Panc1 (cell line): Measurements from ENCODE around the gene SSBP4. TPM values are rescaled to one million over a fixed set of nuclear protein-coding genes. Genes with fewer than 3 reads are reported as not detected.

Experiments
- ATAC-seq: fragments of 200-7000 bp; cut with Tn5 transposase; 2 replicates; pipeline ENCODE4 v1.9.1; 2020; ENCODE audit warnings: mild to moderate bottlenecking, moderate library complexity
- BruUV-seq: library from RNA; stranded (reverse); fragments of 400-500 nt; replicated peaks from 2 replicates; lab custom pipeline; 2021; lab: Mats Ljungman, UMichigan
- CTCF ChIA-PET: fragments of 300-600 bp; sonication (Branson Sonifier 250); formaldehyde crosslinking; loops from one replicate; lab custom pipeline; 2022; ENCODE audit warnings: antibody characterized with exemption; lab: Charles Lee
- POLR2A ChIA-PET: fragments of 300-600 bp; sonication (Branson Sonifier 250); formaldehyde crosslinking; loops from one replicate; lab custom pipeline; 2022; ENCODE audit warnings: antibody characterized with exemption; lab: Charles Lee
- DNase-seq: peaks from one replicate; pipeline ENCODE4 v3.0.0-alpha.2; 2010; ENCODE audit warnings: low read depth, low spot score
- H3K27ac ChIP-seq: 2 replicates; pipeline ENCODE4 v1.5.1; 2011; ENCODE audit warnings: mild to moderate bottlenecking, low read length, inconsistent platforms
- H3K27me3 ChIP-seq: fragments of 200-500 bp; sonication (Bioruptor generic); 2 replicates; pipeline ENCODE4 v1.6.0; 2014; ENCODE audit warnings: low read length, inconsistent platforms; ENCODE audit not compliant: control insufficient read depth, insufficient read depth
- H3K36me3 ChIP-seq: fragments of 200-500 bp; sonication (Bioruptor generic); 2 replicates; pipeline ENCODE4 v1.5.1; 2014; ENCODE audit warnings: inconsistent platforms, mild to moderate bottlenecking, low read length, moderate library complexity; ENCODE audit not compliant: control insufficient read depth, insufficient read depth
- H3K4me1 ChIP-seq: 2 replicates; pipeline ENCODE4 v1.5.1; 2011; ENCODE audit warnings: inconsistent platforms, mild to moderate bottlenecking, low read length, moderate library complexity; ENCODE audit not compliant: control insufficient read depth, insufficient read depth
- H3K4me3 ChIP-seq, 2 experiments: 2 replicates each; pipeline ENCODE4 v1.5.1; 2011 to 2012; ENCODE audit warnings: low read depth in 2 of 2, low read length in 2 of 2, mild to moderate bottlenecking in 2 of 2, inconsistent platforms in 1 of 2, moderate library complexity in 1 of 2
- H3K9me3 ChIP-seq: fragments of 200-500 bp; sonication (Bioruptor generic); 2 replicates; pipeline ENCODE4 v1.5.1; 2014; ENCODE audit warnings: low read depth, mild to moderate bottlenecking, inconsistent platforms, low read length, moderate library complexity; ENCODE audit not compliant: control insufficient read depth, insufficient read depth
- POLR2AphosphoS5 ChIP-seq: IDR thresholded peaks from 2 replicates; pipeline ENCODE4 v1.6.1; 2012; ENCODE audit warnings: mild to moderate bottlenecking, low read depth, low read length, moderate library complexity
- SIN3A ChIP-seq: IDR thresholded peaks from 2 replicates; pipeline ENCODE4 v1.6.1; 2012; ENCODE audit warnings: low read depth, mild to moderate bottlenecking, low read length, moderate library complexity, borderline replicate concordance; ENCODE audit not compliant: insufficient read depth
- TCF7L2 ChIP-seq: IDR thresholded peaks from 2 replicates; pipeline ENCODE4 v1.6.1; 2011; ENCODE audit warnings: mild to moderate bottlenecking, low read depth, low read length, inconsistent platforms
- in situ Hi-C: cut with HindIII; loops from 2 replicates; pipeline ENCODE4 v1.10.0; 2016; ENCODE audit warnings: low sequenced_read_pairs, low pct_unique_long_range_greater_than_20kb
- intact Hi-C: fragments of 100-400 bp; cut with micrococcal nuclease; formaldehyde crosslinking; loops from one replicate; pipeline ENCODE4 v1.10.0; 2022; ENCODE audit not compliant: unreplicated experiment
- total RNA-seq: library from RNA; stranded (reverse); gene quantifications from one replicate; pipeline ENCODE4 v1.2.1, GENCODE V29; 2021; ENCODE audit not compliant: unreplicated experiment
- TF ChIP-seq, protein P1 (sequence below): fragments of 450-650 bp; IDR thresholded peaks from 2 replicates; pipeline ENCODE4 v1.5.1; 2017; ENCODE audit warnings: mild to moderate bottlenecking
- TF ChIP-seq, protein P2 (sequence below), 2 experiments: IDR thresholded peaks; 2 replicates each; pipeline ENCODE4 v1.6.1; 2011 to 2012; ENCODE audit warnings: low read depth in 2 of 2, control low read depth in 1 of 2, low read length in 1 of 2, mild to moderate bottlenecking in 1 of 2, moderate library complexity in 1 of 2; ENCODE audit not compliant: insufficient read depth in 1 of 2

Gene SSBP4
- total RNA-seq, 1 experiment from 2014 or later, result 128 TPM

DNA sequence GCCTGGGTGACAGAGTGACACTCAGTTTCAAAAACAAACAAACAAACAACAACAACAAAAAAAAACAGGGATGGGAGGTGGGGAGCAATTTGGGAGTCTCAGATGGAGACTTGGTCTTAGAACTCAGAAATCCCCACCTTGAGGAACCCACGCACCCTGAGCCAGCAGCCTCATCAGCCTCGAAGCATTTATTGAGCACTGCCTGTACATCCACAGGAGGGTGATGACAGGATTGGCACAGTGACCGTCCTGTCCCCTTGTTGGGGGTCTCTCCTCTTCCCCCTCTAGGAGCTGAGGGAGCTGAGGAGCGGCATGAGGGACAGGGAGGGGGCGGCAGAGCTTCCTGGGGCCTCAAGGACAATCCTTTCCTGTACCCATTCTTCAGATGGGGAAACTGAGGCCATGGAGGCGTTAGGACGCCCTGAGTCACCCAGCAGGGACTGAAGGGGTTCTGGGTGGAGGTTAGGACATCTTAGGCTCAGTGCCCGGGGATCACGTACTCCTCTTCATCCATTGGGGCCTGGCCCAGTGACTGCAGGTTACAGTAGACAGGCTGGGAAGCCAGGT lies 27.6 kb upstream of the SSBP4 start:
- ChIA-PET CTCF (no interaction called here), POLR2A (no interaction called here)
- no peaks in the 10 kb centered on the region for H3K9me3 ChIP-seq
- H3K4me3 ChIP-seq, result no peak overlapping the region
- TF ChIP-seq TCF7L2, result no peak
- no peak for TF ChIP-seq SIN3A
- TF ChIP-seq, protein P1, sequence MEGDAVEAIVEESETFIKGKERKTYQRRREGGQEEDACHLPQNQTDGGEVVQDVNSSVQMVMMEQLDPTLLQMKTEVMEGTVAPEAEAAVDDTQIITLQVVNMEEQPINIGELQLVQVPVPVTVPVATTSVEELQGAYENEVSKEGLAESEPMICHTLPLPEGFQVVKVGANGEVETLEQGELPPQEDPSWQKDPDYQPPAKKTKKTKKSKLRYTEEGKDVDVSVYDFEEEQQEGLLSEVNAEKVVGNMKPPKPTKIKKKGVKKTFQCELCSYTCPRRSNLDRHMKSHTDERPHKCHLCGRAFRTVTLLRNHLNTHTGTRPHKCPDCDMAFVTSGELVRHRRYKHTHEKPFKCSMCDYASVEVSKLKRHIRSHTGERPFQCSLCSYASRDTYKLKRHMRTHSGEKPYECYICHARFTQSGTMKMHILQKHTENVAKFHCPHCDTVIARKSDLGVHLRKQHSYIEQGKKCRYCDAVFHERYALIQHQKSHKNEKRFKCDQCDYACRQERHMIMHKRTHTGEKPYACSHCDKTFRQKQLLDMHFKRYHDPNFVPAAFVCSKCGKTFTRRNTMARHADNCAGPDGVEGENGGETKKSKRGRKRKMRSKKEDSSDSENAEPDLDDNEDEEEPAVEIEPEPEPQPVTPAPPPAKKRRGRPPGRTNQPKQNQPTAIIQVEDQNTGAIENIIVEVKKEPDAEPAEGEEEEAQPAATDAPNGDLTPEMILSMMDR, result no peak
- no peak for TF ChIP-seq POLR2AphosphoS5
- TF ChIP-seq, protein P2, sequence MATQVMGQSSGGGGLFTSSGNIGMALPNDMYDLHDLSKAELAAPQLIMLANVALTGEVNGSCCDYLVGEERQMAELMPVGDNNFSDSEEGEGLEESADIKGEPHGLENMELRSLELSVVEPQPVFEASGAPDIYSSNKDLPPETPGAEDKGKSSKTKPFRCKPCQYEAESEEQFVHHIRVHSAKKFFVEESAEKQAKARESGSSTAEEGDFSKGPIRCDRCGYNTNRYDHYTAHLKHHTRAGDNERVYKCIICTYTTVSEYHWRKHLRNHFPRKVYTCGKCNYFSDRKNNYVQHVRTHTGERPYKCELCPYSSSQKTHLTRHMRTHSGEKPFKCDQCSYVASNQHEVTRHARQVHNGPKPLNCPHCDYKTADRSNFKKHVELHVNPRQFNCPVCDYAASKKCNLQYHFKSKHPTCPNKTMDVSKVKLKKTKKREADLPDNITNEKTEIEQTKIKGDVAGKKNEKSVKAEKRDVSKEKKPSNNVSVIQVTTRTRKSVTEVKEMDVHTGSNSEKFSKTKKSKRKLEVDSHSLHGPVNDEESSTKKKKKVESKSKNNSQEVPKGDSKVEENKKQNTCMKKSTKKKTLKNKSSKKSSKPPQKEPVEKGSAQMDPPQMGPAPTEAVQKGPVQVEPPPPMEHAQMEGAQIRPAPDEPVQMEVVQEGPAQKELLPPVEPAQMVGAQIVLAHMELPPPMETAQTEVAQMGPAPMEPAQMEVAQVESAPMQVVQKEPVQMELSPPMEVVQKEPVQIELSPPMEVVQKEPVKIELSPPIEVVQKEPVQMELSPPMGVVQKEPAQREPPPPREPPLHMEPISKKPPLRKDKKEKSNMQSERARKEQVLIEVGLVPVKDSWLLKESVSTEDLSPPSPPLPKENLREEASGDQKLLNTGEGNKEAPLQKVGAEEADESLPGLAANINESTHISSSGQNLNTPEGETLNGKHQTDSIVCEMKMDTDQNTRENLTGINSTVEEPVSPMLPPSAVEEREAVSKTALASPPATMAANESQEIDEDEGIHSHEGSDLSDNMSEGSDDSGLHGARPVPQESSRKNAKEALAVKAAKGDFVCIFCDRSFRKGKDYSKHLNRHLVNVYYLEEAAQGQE (IDR thresholded peaks at IDR 0.05; ENCODE audit: insufficient read depth in 1 of 2, low read depth in 2 of 2, low read length in 1 of 2), result no peak
- H3K36me3 ChIP-seq, result peaks cover 1% of the 10 kb centered on the region; the same call in 1 of the 2 replicates
- peak overlapping the region; percentile 51; the same call in 1 of the 2 replicates for H3K27ac ChIP-seq
- BruUV-seq, result no TSS peak
- DNase-seq (no peak), ATAC-seq (no peak)
- no peaks in the 10 kb centered on the region for H3K27me3 ChIP-seq
- intact Hi-C loops, result loop anchor here (10.0 kb wide), 1 partner anchor 1087 kb away; the partner anchor contains the start of genes ABHD8, DDA1 and MRPL34
- H3K4me1 ChIP-seq, result peaks cover 3% of the 10 kb centered on the region
- in situ Hi-C loops, result no loop called here

DNA sequence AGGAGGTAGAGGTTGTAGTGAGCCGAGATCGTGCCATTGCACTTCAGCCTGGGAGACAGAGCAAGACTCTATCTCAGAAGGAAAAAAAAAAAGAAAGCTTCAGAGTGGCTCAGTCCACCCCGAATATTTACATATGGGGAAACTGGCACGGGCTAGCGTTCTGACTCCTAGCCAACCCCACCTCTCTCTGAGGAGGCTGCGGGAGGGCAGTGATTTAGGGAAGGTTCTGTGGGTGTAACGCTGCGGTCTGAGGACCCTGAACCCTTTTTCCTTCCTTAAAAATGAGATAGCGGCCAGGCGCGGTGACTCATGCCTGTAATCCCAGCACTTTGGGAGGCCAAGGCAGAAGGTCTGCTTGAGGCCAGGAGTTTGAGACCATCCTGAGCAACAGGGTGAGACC lies 26.8 kb upstream of the SSBP4 start:
- no peak overlapping the region for H3K4me3 ChIP-seq
- H3K36me3 ChIP-seq, result no peaks in the 10 kb centered on the region
- ATAC-seq (no peak), DNase-seq (no peak)
- in situ Hi-C loops, result no loop called here
- ChIA-PET CTCF (no interaction called here), POLR2A (no interaction called here)
- peak overlapping the region; percentile 7; the same call in 1 of the 2 replicates for H3K27ac ChIP-seq
- intact Hi-C loops, result loop anchor here (10.0 kb wide), 1 partner anchor 1088 kb away; the partner anchor contains the start of genes ABHD8, DDA1 and MRPL34
- no peaks in the 10 kb centered on the region for H3K9me3 ChIP-seq
- no TSS peak for BruUV-seq
- TF ChIP-seq, protein P1, result no peak
- TF ChIP-seq TCF7L2 (no peak), SIN3A (no peak), POLR2AphosphoS5 (no peak)
- no peaks in the 10 kb centered on the region for H3K27me3 ChIP-seq
- H3K4me1 ChIP-seq, result peaks cover 3% of the 10 kb centered on the region
